ENCODE measurements around the gene SFXN4.
"Not testable (repeated sequence)": the region's sequence is repeated elsewhere in the genome, so short reads cannot be mapped to it uniquely, and the experiment has no call there.

SFXN4 gene

DNA sequence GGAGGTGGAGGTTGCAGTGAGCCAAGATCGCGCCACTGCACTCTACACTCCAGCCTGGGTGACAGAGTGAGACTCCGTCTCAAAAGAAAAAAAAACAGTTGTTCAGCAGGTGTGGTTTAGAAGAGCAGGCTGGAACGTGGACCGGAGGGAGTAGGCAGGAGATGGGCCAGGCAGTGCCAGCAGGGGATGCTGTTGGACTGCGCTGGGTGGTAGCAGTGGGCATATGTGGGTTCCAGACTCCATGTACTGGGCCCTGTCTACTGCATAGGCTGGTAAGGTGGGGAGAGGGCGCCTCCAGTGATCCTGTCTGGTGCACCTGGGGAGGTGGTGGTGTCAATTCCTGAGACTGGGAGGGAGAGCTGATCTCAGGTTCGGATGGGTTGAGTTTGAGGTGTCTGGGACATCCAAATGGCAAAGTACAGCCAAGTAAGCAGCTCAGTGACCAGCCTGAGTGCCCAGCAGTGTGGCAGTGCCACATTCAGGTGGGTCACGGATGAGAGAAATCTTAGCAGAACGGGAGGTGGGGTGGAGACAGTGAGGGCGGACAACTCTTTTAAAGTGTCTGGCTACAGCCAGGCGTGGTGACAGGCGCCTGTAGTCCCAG, 25.9 kb downstream of the SFXN4 start:
- peak; percentile 49 to 52 for DNase-seq

DNA sequence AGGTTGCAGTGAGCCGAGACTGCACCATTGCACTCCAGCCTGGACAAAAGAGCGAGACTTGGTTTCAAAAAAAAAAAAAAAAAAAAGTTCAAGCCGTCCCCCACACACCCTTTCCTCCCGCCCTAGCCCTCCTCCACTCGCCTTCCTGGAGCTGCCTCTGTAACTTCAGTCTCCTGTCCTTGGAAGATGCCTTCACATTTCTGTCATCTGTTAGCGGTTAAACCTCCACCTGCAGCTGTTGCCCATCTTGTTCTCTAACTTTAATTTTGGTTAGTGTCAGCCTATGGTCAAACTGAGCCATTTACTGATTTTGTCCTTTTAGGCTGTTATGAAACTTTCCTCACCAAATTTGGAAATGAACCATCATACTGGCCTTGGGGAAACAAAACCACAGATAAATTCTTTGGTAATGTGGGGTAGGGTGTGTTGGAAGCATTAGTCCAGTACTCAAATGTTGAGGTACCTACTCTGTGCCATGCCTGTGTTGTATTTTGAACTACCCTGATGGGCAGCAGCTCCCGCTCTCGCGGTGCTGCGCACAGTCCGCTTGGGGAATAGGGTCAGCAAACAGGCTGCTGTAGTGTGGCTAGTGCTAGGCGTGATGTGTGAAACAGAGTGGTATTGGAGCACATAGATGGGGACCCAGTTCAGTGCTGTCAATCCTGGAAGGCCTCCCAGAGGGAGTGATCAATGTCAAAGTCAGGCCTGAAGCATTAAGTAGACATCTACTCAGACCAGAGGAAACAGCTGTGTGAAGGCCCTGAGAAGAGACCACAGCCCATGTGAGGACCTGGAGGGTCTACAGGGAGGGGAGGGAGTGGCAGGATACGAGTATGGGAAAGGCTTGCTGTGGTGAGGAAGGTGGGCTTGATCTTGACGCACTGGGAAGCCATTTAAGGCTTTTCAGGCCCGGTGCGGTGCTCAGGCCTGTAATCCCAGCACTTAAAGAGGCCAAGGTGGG, 26.9 kb downstream of the SFXN4 start:
- no peak for DNase-seq

DNA sequence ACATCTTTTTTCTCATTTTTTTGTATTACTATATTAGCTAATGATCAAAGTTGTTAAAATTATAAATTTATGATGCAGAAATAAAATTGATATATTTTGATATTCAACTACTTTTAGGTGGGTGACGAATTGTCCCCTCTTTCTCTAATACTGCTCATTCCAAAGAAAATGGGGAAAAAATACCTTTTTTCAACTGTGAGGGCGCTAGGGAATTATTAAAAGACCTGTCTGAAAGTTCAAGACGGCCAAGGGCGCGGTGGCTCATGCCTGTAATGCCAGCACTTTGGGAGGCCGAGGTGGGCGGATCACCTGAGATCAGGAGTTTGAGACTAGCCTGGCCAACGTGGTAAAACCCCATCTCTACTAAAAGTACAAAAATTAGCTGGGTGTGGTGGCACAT, 27.6 kb downstream of the SFXN4 start:
- DNase-seq: not testable (repeated sequence)

DNA sequence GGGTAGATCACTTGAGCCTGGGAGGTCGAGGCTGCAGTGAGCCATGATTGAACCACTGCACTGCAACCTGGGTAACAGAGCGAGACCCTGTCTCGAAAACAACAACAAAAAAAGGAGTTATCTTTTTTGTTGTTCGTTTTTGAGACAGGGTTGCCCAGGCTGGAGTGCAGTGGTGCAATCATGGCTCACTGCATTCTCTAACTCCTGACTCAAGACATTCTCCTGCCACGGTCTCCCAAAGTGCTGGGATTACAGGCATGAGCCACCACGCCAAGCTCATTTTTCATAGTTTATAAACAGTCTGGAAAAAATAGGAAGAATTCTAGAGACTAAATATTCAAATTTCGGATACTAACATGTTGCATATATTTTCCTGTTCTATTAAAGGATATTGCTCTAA, 29.4 kb downstream of the SFXN4 start:
- no peak for DNase-seq

DNA sequence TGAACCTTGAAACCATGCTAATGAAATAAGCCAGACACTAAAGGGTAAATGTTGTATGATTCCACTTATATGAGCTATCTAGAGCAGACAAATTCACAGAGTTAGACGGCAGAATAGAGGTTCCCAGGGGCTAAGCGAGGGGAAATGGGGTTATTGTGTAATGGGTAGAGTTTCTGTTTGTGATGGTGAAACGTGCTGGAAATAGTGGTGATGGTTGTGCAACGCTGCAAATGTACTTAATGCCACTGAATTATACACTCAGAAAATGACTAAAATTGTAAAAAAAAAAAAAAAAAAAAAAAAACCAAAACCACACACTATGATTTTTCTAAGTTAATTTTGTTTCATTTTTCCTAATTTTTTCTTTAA, 30.0 kb downstream of the SFXN4 start:
- no peak for DNase-seq

DNA sequence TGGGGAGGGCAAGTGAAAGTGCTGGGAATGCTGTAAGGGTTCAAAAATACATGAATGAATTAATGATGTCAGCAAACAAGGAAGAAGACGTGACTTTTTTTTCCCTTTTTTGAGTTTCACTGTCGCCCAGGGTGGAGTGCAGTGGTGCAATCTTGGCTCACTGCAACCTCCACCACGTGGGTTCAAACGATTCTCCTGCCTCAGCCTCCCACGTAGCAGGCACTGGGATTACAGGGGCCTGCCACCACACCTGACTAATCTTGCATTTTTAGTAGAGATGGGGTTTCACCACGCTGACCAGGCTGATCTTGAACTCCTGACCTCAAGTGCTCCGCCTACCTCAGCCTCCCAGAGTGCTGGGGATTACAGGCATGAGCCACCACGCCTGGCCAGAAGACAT, 31.6 kb downstream of the SFXN4 start:
- DNase-seq: no peak

DNA sequence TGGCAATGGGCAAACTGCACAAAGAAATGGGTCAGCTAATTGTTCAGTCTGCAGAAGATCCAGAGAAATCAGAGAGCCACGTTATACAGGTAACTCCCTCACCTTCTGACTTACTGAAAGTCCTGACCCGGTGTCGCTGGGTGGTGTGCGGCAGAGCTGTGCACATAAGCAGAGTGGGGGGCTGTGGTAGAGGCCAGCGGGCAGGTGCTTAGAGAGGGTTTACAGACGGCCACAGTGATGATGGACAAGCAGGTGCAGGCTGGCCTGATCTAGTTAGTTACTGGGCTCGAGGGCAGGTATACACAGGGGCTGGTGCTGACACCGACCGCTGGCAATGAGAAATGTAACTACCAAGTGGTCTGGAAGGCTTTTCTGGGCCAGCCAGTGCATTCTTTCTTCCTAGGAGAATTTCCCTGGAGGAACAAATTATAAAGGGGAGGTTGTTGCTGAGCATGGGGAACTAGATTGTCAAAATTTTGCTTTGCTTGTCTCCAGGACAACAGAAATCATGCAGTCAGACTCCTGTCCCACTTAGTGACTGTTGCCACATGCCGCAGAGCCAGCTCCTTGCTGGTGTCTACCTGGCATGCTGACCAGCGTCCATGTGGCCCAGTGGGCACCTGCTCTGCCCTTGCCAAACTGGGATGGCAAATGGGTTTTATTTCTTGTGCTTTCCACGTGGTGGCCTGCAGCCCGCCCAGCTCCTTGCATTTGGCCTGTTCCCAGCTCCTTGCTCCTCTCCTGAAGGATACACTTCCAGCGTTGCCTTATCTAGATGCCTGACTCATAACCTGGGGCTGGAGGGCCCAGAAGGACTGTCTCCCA, 32.8 kb downstream of the SFXN4 start:
- DNase-seq: no peak

DNA sequence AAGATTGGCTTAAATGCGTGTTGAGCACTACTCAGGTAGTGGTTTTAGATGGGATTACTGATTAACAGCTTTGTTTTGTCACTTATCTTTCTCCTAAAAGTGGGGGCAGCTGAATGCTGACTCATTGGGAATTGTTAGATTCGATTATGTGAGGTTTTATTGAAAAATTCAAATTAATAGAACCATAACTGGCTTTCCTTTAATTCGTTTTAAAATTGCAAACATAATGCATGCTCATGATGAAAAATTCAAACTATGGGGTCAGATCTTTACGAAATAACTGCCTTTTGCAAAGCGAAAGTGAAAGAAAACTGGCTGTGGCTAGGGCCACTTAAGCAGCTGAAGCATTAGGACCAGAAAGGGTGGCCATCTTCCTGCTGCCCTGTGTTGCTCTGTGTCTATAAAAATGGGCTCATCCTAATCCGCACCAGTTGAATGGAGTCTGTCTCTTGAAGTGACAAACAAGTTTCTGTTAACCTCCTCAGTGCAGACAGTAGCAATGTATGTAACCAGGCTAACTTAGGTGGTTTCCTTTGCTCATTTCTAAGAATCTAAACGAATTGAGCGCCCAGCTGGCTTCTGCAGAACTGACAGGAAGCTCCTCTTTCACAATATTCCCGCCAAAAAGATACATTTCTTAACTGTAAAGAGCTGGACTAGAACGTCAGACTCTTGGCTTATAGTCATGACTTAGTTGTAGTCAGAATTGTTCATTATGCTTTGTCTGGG, 33.8 kb downstream of the SFXN4 start:
- DNase-seq: peak; percentile 27 to 39

DNA sequence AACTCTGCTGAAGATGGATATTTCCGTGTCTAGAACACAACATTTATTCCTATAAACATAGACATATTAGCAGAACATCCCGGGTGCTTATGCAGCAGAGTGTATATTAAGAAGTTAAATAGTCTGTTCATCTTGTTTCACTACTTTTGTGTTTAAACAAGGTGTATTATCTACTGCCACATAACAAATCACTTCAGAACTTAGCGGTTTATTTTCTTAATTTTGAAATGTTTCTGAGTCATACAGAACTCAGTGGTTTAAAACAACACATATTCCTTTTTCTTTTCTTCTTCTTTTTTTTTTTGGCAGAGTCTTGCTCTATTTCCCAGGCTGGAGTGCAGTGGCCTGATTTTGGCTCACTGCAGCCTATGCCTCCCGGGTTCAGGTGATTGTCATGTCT, 35.8 kb downstream of the SFXN4 start:
- no peak for DNase-seq

DNA sequence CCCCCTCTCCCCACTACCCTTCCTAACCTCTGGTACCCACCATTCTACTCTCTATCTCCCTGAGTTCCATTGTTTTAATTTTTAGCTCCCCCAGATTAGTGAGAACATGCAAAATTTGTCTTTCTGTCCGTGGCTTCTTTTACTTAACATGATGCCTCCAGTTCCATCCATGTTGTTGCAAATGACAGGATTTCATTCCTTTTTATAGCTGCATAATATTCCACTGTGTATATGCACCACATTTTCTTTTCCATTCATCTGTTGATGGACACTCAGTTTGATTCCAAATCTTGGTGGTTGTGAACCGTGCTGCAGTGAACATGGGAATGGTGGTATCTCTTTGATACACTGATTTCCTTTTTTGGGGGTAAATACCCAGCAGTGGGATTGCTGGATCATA, 39.6 kb downstream of the SFXN4 start:
- DNase-seq: no peak

DNA sequence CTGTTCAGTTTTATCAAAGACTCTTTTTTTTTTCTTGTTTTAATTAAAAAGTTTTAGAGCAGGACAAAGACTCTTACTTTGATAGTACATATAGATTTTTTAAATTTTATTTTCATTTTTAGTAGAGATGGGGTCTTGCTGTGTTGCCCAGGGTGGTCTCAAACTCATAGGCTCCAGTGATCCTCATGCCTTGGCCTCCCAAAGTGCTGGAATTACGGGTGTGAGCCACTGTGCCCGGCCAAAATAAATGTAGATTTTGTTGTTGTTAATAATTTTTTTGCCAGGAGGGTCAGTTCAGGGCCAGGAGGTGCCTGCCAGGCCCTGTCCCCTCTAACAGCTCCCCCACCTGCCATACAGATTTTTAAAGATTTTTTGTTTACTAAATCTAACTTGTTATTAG, 44.6 kb downstream of the SFXN4 start:
- no peak for DNase-seq

DNA sequence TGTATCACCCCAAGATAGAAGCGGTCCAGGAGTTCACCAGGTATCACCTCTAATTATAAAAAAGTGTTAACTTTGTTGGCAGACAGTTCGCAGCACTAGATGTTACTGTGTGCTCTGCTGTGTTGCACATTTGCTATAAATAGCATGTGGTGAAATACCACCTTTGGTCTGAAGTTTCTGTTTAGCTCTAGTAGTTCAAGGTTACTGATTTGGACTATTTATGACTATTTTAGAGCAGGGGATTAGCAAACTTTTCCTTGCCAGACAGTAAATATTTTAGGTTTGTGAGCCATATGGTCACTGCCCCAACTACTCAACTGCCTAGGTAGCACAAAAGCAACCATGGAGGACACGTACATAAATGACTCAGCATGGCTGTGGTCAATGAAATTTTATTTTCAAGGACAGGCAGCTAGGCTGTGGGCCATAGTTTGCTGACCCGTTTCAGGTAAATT, 45.1 kb downstream of the SFXN4 start:
- no peak for DNase-seq

DNA sequence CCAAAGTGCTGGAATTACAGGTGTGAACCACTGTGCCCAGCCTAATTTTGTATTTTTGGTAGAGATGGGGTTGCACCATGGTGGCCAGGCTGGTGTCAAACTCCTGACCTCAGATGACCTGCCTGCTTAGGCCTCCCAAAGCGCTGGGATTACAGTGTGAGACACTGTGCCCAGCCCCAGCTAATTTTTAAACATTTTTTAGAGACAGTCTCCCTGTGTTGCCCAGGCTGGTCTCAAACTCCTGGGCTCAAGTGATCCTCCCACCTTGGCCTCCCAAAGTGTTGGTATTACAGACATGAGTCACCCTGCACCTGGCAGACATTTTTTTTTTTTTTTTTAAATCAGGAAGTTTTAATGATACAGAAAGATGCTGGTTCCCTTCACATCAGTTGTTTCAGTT, 46.1 kb downstream of the SFXN4 start:
- no peak for DNase-seq

DNA sequence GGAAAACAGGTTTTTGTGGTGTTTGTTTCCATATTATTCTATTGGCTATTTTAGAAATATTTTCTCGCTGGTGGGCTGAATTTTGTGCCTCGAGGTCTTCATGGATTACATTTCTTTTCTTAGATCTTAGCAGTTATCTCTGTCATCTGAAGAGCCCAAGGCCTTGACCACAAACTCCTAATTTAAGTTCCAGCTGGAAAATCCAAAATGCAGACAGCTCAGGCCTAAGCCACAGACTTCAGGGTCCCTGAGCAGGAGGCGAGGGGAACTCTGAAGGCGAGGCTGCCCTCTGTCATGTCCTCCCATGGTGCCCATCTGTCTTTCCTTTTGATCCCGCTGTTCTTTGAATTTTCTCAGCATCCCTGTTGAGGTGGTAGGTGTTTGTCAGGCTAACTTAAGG, 47.3 kb downstream of the SFXN4 start:
- DNase-seq: no peak

DNA sequence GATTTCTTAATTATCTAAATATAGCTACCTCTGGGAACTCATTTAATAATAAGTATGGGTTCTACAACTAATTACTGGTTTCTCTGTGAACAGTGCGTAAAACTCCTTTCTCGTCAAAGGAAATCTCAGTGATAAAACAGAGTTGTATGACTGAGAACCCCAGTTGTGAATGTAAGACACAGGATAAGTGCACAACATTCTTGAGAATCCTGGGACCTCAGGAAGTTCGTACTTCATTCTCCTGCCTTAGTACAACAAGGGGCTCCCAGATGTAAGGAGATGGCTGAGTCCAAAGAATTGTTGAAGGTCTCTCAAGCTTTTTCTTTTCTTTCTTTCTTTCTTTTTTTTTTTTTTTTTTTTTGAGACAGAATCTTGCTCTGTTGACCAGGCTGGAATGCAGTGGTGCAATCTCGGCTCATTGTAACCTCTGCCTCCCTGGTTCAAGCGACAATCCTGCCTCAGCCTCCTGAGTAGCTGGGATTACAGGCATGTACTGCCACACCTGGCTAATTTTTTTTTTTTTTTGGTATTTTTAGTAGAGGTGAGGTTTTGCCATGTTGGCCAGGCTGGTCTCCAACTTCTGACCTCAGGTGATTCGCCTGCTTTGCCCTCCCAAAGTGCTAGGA, 49.1 kb downstream of the SFXN4 start:
- no peak for DNase-seq

DNA sequence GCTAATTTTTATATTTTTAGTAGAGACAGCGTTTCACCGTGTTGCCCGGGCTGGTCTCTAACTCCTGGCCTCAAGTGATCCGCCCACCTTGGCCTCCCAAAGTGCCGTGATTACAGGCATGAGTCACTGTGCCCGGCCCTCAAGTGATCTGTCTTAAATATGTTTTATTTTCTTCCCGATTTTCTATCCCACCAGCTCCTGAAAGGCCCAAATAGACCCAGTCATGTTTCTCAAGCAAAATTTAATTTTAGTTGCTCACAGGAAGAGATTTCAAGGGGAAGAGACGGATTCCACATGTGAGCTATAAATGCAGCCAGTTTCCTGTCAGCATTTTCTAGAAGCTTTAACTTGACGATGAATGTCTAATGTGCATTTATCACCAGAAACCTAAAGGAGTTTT, 49.6 kb downstream of the SFXN4 start:
- no peak for DNase-seq

DNA sequence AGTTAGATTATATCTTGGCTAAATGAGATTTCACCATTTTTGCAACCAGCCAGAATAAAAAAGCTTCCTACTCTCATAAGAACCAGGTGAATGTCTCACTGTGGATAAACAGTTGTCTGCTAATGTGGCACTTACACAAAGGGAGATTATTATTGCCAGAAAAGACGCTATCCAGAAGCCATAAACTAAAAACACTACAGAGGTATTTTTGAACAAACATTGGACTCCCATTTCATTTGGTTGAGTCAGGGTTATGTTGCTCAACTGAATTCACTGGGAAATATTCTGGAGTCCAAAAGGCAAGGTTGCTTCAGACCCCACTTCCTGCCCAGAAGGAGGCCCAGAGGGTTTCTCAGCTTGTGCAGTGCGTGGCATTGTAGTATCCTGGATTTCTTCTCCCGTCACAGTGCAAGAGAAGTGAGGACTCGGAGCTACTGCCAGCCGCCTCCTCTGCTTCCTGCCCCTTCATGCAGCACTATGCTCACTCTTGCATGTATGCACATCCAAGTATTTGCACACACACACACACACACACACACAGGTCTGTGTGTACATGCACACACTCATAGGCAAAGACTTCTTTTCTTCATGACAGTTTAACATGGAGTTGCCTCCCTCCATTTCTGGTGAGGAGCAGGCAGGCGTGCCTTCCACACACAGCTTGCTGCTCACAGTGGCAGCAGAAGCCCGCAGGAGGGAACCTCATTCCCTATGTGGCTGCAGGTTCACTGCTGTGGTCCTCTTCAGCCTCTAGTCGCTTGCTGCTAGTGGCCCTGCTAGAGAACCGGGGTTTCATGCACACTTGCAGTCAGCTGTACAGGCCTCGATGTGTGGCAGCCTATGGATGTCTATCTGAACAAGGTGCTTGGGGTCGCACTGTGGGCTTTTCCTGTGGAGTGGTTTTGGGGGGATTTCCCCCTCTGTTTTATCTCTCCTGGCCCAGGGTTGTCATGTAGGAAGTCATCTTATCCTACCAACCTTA, 51.5 kb downstream of the SFXN4 start:
- DNase-seq: no peak

DNA sequence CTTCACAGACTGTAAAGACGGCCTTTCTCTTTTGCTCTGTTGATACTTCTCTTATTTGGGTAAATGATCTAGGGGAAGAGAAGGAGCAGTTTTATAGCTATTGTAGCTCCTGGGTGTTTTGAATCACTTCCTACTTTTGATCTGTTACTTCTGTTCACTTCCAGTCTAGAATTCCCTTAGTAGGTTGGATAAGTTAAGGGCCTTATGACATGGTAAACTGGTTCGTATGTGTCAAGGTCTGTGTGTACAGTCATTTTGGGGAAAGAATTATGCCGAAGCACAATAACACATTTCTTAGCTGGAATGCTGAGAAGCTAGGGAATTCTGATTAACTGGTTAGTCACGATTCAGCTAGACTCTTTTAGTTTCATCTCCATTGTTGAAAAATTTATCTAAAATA, 53.5 kb downstream of the SFXN4 start:
- no peak for DNase-seq

DNA sequence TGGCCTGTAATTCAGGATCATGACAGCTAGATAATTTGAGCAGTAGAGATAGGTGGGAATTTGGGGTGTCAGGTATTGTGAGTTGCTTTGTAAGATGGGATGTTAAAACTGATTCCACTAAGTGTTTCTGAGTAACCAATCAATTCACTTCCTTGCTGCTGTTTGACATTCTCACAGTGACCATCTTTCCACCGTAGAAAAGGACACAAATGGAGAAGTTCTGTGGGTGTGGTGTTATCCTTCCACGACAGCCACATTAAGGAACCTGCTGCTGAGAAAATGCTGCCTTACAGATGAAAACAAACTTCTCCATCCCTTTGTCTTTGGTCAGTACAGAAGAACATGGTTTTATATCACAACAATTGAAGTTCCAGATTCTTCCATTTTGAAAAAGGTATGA, 57.7 kb downstream of the SFXN4 start:
- DNase-seq: not testable (repeated sequence)

DNA sequence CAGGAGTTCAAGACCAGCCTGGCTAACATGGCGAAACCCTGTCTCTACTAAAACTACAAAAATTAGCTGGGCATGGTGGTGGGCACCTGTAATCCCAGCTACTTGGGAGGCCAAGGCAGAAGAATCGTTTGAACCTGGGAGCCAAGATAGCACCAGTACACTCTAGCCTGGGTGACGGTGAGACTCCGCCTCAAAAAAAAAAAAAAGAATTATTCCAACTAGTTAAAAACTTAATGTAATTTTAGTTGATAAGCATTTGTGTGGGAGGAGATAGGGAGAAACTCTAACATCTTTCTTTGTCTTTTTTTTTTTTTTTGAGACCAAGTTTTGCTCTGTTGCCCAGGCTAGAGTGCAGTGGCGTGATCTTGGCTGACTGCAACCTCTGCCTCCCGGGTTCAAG, 58.4 kb downstream of the SFXN4 start:
- DNase-seq: not testable (repeated sequence)

DNA sequence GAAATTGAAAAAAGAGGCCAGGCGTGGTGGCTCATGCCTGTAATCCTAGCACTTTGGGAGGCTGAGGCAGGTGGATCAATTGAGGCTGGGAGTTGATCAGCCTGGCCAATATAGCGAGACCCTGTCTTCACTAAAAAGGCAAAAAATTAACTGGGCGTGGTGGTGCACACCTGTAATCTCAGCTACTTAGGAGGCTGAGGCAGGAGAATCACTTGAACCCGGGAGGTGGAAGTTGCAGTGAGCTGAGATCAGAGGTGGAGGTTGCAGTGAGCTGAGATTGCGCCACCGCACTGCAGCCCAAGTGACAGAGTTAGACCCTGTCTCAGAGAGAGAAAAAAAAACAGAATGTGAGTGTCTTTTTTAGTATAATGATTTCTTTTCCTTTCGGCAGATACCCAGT, 59.6 kb downstream of the SFXN4 start:
- not testable (repeated sequence) for DNase-seq
